ENCODE results near the gene NUP50.
A peak's percentile ranks its signal among the peaks of the same experiment; 100 is the strongest.

NUP50 gene

GRCh38 chr22:45157907-45158306, 5.8 kb upstream of the NUP50 start:
- in situ Hi-C loops (cut with MboI; ENCODE audit: low pct_unique_long_range_greater_than_20kb, low sequenced_read_pairs), result no loop called here
- no peak for DNase-seq

- peak; percentile 69 for DNase-seq
- in situ Hi-C loops (cut with MboI; ENCODE audit: low pct_unique_long_range_greater_than_20kb, low sequenced_read_pairs), result no loop called here
Observed at GRCh38 chr22:45159652-45160462, 3.9 kb upstream of the NUP50 start.

GRCh38 chr22:45162531-45162930, 1.2 kb upstream of the NUP50 start:
- in situ Hi-C loops (cut with MboI; ENCODE audit: low pct_unique_long_range_greater_than_20kb, low sequenced_read_pairs), result no loop called here
- no peak for DNase-seq

DNA sequence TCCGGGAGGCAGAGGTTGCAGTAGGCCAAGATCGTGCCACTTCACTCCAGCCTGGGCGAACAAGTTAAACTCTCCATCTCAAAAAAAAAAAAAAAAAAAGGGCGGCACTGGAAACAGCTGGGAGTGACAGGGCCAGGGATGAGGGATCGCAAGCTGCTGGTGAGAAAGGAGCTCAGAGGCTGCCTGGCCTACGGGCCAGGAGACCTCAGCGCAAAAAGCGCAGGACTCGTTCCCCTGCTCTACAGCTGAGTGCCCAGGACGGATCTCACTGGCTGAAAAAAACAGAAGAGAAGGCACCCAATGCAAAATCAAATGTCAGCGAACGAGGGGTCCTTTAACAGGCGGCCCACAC, 650 bp upstream of the NUP50 start:
- no peak for DNase-seq
- in situ Hi-C loops (cut with MboI; ENCODE audit: low pct_unique_long_range_greater_than_20kb, low sequenced_read_pairs), result no loop called here

GRCh38 chr22:45164270-45165088, 754 bp downstream of the NUP50 start:
- in situ Hi-C loops (cut with MboI; ENCODE audit: low pct_unique_long_range_greater_than_20kb, low sequenced_read_pairs), result no loop called here
- no peak for DNase-seq

GRCh38 chr22:45166932-45167331, 3.2 kb downstream of the NUP50 start:
- in situ Hi-C loops (cut with MboI; ENCODE audit: low pct_unique_long_range_greater_than_20kb, low sequenced_read_pairs), result no loop called here
- peak; percentile 63 for DNase-seq

DNA sequence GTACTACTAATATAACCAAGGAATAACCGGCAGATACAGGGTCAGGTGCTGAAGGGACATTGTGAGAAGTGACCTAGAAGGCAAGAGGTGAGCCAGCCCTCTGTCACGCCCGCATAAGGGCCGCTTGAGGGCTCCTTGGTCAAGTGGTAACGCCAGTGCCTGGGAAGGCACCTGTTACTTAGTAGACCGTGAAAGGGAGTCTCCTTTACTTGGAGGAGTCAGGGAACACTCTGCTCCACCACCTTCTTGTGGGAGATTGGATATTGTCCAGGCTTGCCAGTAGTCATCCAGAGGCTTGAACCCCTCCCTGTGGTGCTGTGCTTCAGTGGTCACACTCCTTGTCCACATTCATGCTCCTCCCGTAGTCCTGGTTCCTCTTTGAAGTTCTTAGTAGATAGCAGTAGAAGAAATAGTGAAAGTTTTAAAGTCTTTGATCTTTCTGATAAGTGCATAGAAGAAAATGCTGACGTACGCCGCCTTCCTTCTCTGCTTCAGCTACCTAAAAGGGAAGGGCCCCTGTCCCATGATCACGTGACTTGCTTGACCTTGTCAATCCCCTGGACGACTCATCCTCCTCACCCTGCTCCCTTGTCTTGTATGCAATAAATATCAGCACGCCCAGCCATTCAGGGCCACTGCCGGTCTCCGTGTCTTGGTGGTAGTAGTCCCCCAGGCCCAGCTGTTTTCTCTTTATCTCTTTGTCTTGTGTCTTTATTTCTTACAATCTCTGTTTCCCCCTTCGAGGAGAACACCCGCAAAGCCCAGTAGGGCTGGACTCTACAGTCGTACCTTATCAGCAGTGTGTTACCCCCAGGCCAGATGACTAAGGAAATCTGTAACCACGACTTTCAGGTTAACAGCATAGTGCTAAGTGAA, 6.1 kb downstream of the NUP50 start:
- in situ Hi-C loops (cut with MboI; ENCODE audit: low pct_unique_long_range_greater_than_20kb, low sequenced_read_pairs), result no loop called here
- DNase-seq, result no peak

DNA sequence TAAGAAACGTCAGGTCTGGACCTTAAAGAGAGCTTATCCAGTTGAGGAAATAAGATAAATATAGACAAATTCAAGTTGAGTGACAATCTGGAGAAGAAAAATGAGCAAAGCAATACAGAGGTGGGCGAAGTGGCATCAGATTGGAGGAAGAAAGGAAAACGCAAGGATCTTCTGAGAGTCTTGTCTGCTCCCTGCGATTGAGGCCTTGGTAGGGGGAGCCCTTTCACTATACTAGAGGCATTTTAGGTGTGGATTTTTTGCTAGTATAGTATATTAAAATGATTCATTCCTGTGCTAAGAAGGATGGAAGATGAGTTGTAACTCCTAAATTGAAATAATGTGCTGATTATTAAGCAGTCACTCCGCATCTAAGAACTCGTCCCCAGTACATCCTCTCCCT, 8.1 kb downstream of the NUP50 start:
- no peak for DNase-seq
- in situ Hi-C loops (cut with MboI; ENCODE audit: low pct_unique_long_range_greater_than_20kb, low sequenced_read_pairs), result no loop called here

GRCh38 chr22:45172881-45173585, 9.3 kb downstream of the NUP50 start:
- DNase-seq, result no peak
- in situ Hi-C loops (cut with MboI; ENCODE audit: low pct_unique_long_range_greater_than_20kb, low sequenced_read_pairs), result no loop called here

- in situ Hi-C loops (cut with MboI; ENCODE audit: low pct_unique_long_range_greater_than_20kb, low sequenced_read_pairs), result no loop called here
- no peak for DNase-seq
Observed at GRCh38 chr22:45179276-45180049, 15.7 kb downstream of the NUP50 start.

DNA sequence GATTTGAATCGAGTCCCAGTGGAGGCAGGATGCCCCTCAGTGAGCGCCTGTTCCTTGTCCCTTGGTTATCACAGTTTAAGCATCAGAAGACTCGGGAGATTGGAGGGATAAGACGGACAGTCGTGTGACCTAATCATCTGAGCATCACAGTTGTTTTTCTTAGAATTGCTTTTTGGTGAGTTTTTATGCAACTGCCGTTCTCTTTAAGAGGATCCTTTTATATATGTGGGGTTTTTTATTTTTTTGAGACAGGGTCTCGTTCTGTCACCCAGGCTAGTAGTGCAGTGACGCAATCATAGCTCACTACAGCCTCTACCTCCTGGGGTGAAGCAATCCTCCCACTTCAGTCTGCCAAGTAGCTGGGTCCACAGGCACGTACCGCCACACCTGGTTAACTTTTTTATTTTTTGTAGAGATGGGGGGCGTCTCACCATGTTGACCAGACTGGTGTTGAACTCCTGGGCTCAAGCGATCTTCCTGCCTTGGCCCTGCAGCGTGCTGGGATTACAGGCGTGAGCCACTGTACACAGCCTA, 16.5 kb downstream of the NUP50 start:
- no peak for DNase-seq
- in situ Hi-C loops (cut with MboI; ENCODE audit: low pct_unique_long_range_greater_than_20kb, low sequenced_read_pairs), result no loop called here

- DNase-seq, result no peak
- in situ Hi-C loops (cut with MboI; ENCODE audit: low pct_unique_long_range_greater_than_20kb, low sequenced_read_pairs), result no loop called here
Observed at GRCh38 chr22:45181240-45181639, 17.5 kb downstream of the NUP50 start.

DNA sequence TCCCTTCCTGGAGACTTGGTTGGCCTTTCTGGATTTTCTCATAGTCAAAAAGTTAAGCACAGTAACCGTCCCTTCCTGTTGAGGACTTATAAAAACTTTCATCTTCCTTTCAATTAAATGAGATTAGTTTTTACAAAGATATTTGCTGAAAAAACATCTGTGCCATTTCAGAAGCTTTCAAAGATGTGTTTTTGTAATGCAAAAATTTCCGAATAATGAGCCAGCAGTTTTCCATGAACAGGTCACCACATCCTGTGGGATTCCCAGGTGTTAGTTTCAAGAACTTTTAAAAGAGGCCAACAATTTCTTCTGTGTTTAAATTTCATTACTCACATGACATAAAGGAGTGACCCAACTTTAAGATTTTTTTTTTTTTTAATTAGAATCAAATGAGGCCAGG, 18.0 kb downstream of the NUP50 start:
- no peak for DNase-seq
- in situ Hi-C loops (cut with MboI; ENCODE audit: low pct_unique_long_range_greater_than_20kb, low sequenced_read_pairs), result no loop called here

- DNase-seq, result no peak
- in situ Hi-C loops (cut with MboI; ENCODE audit: low pct_unique_long_range_greater_than_20kb, low sequenced_read_pairs), result no loop called here
Observed at GRCh38 chr22:45183974-45184373, 20.2 kb downstream of the NUP50 start.

DNA sequence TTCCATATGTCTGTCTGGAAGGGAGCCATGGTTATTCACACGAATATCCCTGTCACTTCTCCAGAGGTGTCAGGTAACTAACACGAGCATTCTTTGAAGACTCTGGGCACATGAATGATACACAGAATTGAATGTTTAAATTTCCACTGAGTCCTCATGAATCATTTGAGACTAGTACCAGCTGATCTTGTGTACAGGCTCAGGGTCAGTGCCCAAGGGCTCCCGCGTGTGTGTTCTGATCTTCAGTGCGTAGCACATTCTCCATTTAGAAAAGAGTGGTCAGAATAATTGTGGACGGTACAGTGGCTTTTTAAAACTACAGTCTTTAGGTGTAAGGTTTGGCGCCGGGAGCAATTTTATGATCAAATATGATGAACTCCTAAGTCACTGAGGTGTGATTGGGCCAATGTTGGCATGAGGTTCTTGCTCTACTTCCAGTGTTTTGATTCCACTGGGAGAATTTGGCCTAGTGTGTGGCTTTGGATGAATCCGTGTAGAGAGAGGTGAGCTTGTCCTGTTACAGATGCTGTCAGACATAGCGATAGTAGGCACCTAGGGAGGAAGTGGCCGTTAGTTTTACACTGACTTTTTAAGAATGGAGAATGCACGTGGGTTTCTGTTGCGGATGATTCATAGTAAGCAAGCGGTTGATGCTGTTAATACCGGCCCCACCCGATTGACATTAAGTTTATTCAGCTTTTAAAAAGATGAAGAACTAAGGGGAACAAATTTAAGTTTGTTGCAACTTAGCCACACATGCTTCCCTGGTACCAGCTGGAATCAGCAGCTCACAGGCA, 22.2 kb downstream of the NUP50 start:
- DNase-seq, result no peak
- in situ Hi-C loops (cut with MboI; ENCODE audit: low pct_unique_long_range_greater_than_20kb, low sequenced_read_pairs), result no loop called here

DNA sequence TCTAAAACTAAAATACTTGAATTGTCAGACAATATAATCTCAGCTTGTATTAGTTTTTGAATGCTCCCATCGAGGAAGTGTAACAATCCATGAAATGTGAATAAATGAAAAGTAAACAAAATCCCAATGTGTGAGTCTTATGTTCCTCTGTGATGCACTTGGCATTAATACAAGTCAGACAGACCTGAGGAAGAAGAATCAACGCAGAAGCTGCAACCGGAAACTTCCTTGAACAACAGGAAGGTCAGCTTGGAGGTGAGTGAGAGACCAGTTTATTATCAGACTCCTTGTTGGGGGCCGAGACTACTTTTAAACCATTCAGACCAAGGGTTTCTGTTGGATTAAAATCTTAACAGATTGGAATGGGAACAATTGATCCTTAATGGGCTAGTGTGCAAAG, 24.2 kb downstream of the NUP50 start:
- DNase-seq, result no peak
- in situ Hi-C loops (cut with MboI; ENCODE audit: low pct_unique_long_range_greater_than_20kb, low sequenced_read_pairs), result no loop called here

- in situ Hi-C loops (cut with MboI; ENCODE audit: low pct_unique_long_range_greater_than_20kb, low sequenced_read_pairs), result no loop called here
Observed at GRCh38 chr22:45188779-45189178, 25.1 kb downstream of the NUP50 start.

More at GRCh38 chr22:45188779-45189178, 25.1 kb downstream of the NUP50 start:
- DNase-seq, result no peak

All from KBM-7 (cell line).